ENCODE data around the gene SALL1.

Gene SALL1

DNA sequence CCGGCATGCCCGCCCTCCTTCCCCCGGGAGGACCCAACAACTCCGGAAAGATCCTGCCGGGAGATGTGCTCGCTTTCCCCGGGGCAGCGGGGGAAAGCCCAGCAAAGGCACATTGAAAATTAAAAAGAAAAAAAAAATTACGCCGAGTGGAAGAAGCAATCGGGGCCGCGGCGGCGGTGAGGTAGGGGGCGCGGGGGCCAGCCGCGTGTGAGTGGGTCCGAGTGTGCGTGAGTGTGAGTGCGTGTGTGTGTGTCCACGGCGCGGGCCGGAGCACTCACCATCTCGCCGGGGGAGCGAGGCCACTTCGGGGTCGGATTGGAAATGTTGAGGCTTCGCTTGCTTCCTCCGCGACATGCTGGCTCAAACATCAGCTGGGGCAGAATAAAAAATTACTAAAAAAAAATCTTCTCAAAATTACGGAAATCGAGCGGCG, at the start of gene SALL1:
Gene SALL1 (minus strand): TSS at position 383 of the 433 bp plus-strand sequence. CDS start 29 bp downstream, at position 354.
- DNase-seq = no peak

DNA sequence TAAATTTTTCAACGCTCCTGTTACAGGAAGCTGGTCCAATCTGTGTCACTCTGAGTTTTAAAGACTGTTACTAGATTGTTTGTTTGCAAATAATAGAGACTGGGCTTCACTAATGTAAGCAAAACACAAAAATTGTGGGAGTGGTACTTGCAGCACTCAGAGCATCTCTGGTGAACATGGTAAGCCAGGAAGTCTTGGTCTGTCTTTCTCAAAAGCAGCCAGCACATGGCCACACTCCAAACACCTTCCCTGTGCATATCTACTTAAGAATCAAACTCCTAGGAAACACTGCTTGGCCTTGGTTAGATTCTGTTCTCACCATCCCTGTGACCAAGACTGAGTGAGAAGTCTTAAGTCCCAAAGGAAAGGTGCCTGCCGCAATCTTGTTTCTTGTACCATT, 49.7 kb upstream of the SALL1 start:
- no peak for DNase-seq

DNA sequence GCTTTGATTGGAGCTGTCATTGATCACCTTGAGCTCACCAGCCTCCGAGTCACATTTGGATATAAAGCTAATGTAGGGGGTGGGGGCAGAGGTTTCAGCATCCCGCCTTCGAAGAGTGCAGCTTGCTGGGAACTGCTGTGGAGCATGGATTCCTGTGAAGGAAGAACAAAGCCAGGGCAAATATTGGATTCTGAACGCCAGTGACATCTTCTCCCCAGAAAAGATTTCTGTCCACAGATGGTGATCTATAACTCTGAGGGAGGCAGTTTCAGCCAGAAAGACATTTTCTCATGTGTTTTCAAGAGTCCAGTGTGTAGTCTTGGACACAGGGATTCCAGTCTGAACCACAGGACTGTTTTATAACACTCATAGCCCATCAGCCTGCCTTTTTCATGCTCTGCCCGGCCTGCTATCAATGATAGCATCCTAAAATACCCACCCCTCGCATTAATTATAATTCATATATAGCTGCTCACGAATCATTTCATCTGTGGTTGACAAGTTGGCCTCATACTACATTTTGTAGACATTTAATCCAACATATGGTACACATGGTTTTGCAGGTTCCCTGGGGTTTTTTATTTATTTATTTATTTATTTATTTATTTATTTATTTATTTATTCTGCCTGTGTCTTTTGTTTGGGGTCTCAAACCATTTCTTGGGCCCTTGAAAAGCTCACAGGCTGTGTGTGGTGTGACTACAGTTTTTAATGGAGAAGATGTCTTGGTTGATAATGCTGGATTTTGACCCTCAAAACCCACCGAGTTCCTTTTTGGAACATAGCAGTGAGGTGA, 47.1 kb upstream of the SALL1 start:
- no peak for DNase-seq

DNA sequence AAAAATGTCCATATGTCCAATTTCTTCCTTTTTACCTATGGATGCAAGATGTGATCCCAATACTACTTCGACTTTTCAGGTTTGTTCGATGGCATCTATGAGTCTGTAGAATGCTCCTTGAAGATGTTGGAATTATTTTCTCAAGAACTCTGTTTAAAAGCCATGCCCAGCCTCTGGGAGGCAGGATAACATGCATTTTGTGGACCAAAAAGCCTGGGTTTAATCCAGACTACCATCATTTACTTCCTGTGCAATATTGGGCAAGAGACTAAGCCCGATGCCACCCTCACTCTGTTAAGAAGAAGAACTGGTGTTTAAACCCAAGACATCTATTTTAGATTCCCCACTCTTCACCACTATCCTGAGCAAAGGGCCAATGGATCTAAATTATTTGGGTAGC, 42.8 kb upstream of the SALL1 start:
- no peak for DNase-seq

DNA sequence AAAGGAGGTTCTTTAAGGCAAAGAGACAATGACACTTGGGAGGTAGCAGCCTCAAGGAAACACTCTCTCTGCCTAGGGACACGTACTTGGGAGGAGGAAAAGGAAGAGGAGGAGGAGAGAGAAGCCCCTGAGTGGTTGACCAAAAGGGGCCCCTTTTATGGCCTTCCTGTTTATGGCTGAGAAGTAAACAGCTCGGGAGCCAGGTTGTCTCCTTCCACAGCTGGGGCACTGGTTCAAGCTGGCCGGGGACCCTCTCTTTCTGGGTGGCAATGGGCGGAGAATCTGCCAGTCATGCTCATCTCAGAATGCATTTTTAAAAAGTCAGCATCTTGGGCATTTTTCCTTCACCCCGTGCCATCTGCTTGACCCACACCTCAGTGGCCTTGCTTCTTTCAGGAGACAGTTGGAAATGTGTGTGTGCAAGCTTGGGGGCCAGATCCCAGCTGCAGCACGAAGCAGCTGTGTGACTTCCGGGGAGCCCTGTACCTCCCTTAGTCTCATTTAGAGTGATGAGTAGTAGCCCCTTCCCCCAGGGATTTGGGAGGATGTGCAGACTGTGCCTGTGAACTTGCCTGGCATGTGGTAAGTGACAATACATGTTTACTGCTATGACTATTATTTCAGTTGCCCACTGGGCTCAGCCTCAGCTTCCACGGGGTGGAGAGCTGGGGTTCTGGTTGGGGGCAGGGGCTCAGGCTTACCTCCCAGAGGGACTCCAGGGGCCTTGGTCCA, 33.8 kb upstream of the SALL1 start:
- DNase-seq = no peak

DNA sequence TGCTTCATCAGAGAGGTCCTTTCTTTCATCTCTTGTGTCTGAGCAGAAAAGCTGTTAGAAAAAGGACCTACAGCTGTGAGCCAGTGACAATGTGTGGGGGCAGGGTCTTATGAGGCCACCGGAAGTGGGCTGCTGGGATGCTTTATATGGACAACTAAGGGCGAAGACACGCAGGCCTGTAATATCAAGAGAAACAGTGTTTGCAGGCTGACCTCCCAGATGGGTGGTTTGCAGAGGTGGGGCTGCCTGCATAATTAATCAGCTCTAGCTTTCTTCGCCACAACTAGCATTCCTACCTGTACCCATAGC, 30.4 kb upstream of the SALL1 start:
- no peak for DNase-seq

DNA sequence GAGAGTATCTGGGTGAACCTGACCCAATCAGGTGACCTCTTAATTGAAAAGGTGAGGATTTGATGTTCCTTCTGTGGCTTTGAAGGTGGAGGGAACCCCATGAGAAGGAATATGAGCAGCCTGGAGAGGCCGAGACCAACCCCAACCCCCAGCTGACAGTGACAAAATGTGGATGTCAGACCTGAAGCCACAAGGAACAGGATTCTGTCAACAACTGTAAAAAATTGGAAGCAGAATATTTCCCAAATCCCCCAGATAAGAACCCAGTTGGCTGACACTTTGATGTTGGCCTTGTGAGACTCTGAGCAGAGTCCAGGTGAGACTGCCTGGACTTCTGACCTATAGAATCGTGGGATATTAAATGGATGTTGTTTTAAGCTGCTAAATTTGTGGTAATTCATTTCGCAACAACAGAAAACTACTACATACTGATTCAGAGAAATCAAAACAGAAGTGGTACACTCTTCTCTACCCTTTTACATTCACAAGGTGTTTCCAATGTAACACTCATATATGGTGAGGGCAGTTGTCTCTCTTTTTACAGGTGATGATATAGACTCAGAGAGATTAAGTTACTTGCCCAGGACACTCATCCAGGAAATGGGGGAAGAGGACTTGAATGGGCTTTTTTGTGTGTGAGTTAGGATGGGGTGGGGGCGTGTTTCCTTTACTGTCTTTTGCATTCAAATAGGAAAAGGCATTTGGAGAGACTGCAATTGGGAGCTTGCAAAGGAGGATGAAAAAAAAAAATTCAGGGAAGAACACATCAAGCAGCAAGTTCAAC, 29.8 kb upstream of the SALL1 start:
- DNase-seq = no peak

DNA sequence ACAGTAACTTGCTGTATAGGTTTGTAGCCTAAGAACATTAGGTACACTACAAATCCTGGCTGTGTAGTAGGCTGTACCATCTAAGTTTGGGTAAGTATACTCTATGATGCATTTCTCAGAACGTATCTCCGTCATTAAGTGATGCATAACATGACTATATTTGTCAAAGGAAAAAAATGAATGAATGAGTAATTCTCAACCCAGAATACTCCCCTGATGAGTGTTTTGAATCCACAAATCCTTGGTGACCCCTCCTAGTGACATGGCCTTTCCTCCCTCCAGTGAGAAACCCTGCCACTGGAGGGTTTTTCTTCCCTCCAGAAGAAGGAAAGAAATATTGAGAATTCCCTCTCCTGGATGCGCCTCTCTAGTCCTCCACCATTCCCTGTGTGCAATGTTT, 24.0 kb upstream of the SALL1 start:
- DNase-seq = no peak

DNA sequence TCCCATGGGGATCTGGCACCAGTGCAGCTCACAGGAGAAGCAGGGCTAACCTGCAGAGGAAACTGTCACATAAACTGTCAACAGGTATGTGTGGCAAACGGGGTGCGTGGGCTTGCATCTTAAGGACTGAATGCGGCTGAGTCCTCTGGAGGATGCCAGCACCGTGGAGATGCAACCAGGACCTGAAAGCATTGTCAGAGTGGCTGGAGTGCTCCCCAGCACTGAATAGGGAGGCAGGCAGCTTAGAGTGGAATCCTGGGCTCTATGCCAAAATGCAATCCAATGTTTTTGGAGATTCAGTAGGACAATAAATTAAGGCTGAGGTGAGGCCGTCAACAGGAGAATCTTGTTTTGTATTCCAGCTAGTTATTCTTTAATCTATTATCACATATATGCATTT, 21.3 kb upstream of the SALL1 start:
- no peak for DNase-seq

DNA sequence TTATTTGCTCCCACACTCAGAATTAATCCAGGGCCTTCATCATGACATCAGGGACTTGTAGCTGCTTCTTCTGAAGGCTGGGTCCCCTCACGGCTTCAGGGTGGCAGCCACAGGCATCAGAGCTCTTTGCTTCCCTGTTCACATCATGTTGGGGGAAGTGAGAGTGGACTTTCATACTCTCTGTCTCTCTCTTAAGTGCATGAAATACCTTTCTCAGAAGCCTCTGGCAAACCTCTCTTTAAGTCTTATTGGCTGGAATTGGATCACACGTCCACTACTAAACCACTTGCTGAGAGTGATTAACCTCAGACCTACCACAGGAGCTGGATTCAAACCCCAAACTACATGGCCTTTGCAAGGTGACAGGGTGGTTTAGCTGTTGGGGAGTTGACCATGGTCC, 17.7 kb upstream of the SALL1 start:
- DNase-seq = no peak

DNA sequence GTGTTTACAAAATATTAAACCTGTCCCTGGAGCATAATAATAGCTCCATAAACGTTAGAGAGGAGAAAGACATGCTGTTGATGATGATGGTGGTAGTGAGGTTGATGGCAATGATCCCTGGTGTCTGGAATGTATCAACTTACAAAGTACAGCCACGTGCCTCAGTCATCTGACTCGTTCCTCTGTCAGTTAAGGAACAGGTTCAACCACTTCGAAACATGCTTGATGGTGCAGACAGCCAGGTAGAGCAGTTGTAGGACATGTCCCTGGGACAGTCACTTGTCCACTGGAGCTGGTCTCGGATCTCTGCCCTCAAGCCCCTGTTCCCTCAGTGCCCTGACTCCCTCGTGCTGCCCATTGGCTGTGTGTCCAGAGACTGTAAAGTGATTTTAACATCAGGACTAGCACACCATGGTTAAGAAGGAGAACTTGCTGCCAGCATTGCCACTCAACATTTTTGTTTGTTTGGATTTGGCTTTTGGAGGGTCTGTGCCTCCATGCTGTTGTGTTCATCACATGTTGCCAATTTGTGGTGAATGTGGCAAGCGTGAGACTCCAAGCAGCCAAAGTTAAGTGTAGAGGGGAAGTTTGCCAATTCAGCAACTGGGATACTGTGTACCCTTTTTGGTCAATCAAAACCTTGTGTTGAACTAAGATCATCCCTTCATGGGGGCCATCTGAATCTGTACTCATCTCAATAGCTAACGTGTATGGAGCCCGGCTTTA, 16.3 kb upstream of the SALL1 start:
- no peak for DNase-seq

DNA sequence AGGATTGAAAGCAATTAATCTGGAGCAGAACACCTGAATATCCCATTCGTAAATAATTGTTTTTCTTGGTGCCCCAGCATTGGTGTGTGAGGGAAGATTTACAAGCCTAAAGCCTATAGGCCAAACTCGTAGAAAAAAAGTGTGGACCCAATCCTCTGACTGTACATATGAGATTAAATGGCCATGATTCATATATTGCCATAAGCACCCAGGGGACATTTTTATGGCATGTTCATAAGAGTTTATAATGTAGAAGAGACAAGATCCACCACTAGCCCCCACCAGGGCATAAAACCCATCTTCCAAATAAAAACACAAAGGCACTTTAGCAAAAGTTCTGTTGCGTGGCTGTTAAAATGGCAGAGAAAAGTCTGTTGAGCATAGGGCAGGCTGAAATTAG, 15.5 kb upstream of the SALL1 start:
- DNase-seq = no peak

DNA sequence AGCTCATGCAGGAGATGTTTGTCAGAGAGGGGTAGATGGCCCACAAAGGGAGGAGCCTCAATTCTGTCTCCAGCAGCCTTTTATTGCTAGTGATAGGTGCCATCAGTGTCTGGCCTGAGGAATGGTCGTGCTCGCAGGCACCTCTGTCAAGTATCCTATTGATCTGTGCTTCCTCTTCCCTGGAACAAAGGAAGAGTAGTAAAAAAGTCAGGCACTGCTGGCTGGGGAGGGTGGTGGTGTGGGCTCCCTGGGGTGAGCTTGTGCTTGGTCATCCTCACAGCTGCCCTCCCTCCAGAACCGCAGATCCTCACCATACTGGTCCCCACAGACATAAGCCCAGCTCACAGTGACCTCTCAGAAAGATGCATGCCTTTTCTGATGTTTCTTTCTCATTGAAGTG, 15.0 kb upstream of the SALL1 start:
- no peak for DNase-seq

DNA sequence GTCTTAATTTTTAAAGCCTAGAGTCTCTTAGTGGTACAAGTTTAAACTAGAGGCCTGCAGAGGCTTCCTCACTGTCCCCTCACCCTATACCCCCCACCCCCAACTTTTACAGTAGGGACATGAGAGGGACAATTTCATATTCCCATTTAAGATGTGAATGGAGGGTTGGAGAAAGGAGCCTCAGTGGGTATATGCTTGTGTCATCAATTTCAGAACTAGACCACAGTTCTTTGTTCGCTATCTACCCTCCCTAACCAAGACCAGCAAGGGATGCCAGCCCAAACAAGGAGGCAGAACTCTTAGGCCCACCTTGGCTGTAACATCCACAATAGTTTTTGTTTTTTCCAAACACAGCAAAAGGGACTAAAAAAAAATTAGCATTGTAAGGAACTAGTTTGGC, 14.0 kb upstream of the SALL1 start:
- no peak for DNase-seq

DNA sequence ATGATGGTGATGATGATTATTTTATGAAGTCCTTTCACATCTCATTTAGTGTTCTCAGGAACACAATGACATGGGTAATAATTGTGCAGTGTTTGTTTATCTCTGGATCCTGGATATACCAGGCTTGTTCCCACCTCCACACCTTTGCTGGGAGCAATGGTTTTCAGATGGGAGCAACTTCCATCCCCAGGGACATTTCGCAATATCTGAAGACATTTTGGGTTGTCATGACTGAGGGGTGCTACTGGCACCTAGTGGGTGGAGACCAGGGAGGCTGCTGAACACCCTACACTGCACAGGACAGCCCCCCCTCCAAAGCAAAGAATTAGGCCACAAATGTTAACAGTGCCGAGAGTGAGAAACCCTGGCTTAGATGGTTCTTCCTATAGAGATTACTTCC, 13.5 kb upstream of the SALL1 start:
- DNase-seq = no peak

DNA sequence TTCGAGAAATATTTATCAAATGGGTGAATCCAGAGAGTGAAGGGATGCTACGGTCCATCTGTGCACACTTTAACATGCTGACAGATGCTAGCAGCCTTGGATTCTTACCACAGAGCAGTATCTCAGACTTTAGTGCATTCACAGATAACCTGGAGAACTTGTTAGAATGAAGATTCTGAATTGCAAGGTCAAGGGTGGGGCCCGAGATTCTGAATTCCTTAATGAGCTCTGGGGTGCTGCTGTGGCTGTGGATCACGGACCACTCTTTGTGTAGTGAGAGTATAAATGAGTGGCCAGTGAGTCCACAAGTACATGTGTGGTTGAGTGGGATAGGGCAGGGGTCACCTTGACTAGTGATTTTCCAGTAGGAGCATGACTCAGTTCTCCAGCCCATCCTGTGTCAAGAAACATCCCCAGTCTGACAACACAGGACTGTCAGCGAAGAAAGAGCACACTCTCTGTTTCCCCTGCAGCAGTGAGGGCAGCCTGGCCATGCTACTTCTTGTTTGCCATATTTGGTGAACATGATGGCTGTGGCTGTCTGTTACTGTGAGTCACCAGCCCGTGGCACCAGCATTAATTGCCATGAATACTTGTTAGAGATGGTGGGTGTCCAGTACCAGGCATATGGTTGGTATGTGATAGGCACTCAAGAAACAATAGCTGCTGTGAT, 13.0 kb upstream of the SALL1 start:
- DNase-seq = no peak

DNA sequence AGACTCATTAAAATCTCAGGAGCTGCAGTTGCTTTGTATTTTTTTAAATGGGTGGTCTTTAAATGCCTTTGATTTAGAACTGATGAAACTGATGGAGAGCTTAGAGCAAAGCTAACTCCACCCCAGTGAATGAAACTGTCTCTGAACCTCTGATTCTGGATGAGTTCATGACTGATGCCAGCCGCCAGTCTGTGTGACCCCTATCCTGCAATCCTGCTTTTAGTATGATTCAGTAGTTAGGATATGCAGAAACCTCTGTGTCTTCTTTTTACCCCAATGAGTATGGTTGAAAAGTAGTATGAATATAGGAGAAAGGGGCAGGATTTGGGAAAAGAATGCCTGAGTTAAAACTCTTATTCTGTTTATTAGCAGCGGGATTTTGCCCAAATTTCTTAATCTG, 12.3 kb upstream of the SALL1 start:
- no peak for DNase-seq

DNA sequence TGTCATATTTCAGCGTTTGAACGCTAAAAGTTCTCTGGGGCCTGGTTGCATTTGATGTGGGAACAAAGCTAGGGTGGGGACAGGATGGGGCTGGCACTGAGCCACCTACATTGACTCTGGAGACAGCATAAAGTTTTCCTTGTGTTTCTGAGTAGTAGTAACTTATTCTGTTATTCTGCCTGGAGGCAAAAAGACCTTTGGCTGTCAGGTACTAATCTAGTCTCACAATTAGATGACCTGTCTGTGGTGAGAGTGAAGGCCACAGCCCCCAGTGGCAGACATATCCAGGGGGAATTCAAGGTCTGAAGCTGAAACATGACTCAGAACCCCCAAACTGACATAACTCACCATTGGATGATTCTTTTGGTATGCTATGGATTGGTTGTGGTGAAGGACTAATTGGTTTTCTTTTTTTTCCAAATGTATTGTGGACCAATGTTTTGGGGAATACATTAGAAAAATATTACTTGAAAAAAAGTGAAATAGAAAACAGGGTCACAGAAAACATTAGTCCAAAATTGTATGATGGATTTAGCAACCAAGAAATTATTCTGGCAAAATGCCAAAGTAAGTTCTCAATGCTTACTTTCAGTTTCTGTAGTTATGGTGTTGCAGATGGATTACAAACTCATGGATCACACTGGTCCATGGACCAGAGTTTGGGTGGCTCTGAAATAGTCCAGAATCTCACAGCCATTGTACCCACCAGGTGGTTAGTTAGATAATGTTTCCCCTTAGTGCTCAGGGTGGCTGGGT, 10.5 kb upstream of the SALL1 start:
- DNase-seq = no peak

DNA sequence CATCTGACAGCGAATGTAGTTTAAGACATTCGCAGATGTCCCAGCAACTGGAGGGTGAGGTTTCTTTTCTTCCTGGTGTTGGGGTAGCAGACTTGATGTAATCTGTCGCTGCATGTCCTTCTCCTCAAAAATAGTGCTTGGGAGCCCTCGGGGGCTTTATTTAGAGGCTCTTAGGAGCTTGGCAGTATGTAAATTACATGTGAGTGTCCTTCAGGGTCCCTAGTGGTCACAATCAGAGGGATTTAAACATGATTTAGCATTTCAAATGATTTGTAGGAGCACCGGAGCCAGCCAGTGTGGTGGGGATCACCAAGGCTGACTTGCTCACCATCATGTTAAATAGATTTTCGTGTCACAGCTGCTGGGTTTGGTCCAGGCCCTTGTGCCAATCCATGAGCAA, 8.8 kb upstream of the SALL1 start:
- DNase-seq = no peak

DNA sequence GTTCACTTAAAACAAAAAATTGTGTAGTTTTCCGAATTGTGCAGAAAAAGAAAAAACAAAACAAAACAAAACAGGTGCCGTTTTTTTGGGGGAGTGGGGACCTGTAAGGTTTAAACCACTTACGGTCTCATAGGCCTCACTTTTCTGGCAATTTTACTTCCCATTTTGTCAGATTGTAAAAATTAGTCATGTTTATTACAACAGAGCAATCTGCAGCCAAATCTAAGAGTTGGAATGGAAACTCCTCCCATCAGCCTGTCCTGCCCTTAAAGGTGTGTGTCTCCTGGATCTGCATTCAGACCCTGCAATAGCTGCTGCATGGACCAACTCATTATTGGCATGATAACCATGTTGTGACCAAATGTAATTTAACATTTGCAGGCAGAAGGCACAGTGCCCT, 8.2 kb upstream of the SALL1 start:
- DNase-seq = no peak

DNA sequence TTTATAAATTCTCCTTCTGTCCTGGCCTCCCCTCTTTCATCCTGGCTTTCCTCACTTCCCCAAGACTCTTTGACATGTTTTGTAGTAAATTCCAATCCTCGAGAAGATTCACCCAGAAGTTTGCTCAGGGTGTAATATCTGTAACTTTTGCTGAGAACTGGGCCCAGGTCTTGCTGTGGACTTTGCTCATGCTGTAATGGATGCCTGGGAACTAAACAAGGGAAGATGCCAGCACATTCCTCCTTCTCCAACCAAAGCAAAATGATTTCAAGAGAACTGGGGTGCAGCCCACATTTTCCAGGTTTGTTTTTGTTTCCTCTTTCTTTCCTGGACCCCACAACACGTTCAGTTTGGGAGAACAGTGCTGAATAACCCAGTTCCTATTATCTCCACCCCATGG, 6.6 kb upstream of the SALL1 start:
- DNase-seq = no peak

DNA sequence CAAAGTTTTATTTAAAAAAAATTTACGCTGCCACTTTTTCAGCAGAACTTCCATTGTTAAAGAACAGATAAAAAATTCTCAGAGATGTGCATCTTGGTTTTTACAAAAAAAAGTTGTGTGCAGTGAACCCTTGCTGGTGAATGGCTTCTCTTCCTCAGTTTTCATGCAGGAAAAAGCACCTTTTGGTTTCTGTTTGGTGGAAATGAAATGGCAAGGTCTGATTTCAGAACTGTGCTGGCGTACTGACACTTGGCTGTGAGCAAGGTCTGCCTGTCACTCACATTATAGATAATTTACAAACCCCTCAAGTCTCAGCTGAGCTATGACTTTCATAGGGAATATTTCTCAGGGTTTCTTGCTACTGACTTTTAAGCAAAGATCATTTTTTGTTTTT, 5.7 kb upstream of the SALL1 start:
- no peak for DNase-seq

Data from CD4-positive, alpha-beta T cell treated with Interleukin-17A for 1 hour (primary cell).